Right atrium auricular region (tissue), 2 donors: ENCODE results near the gene SEC14L5. TPM values are rescaled to one million over a fixed set of nuclear protein-coding genes. Genes with fewer than 3 reads are reported as not detected.

Experiments used
- DNase-seq: peaks from one replicate; pipeline ENCODE4 v3.0.0-alpha.2; 2019; ENCODE audit warnings: low spot score
- H3K27ac ChIP-seq, 2 donors: fragments of 200-600 bp; sonication (generic); 1 replicate in 1 of 2; 2 replicates in 1 of 2; pipeline ENCODE4 v1.5.1; 2016 to 2019
- H3K27me3 ChIP-seq, 2 donors: fragments of 200-600 bp; sonication (generic); one replicate each; pipeline versions ENCODE4 v1.5.1 to v1.6.0; 2017 to 2019
- H3K36me3 ChIP-seq: fragments of 200-600 bp; sonication (generic); one replicate; pipeline ENCODE4 v1.5.1; 2016
- H3K4me1 ChIP-seq, 2 donors: fragments of 200-600 bp; sonication (generic); one replicate each; pipeline versions ENCODE4 v1.5.1 to v1.6.0; 2017 to 2019
- H3K4me3 ChIP-seq, 2 donors: fragments of 200-600 bp; sonication (generic); 1 replicate in 1 of 2; 2 replicates in 1 of 2; pipeline ENCODE4 v1.5.1; 2017 to 2019; ENCODE audit warnings: mild to moderate bottlenecking in 1 of 2, moderate library complexity in 1 of 2
- H3K9me3 ChIP-seq, 2 donors: fragments of 200-600 bp; sonication (generic); one replicate each; pipeline ENCODE4 v1.5.1; 2019
- CTCF ChIP-seq, 2 donors: fragments of 200-600 bp; sonication (generic); IDR thresholded peaks; one replicate each; pipeline ENCODE4 v1.5.1; 2019; ENCODE audit warnings: antibody characterized with exemption in 2 of 2
- total RNA-seq, 2 donors: library from RNA; depleted of rRNA; stranded (reverse); fragments of >200 nt; gene quantifications; one replicate each; pipeline ENCODE4 v1.1.0, GENCODE V29; 2016

The SEC14L5 gene
- total RNA-seq, 2 donors from 2014 or later, result 0.28 to 2.0 TPM

- H3K27me3 ChIP-seq, result no peaks in the 10 kb centered on the region
- TF ChIP-seq CTCF (IDR thresholded peaks at IDR 0.05), result no peak
- H3K36me3 ChIP-seq, result no peaks in the 10 kb centered on the region
- no peak overlapping the region for H3K27ac ChIP-seq
- H3K4me3 ChIP-seq, result no peak overlapping the region
- no peak for DNase-seq
- H3K9me3 ChIP-seq, result no peaks in the 10 kb centered on the region
- no peaks in the 10 kb centered on the region for H3K4me1 ChIP-seq
Measured at GRCh38 chr16:5015887-5016286, 57.8 kb downstream of the SEC14L5 start.

- DNase-seq, result no peak
- Histone ChIP-seq H3K27ac (no peak overlapping the region), H3K27me3 (no peaks in the 10 kb centered on the region), H3K9me3 (no peaks in the 10 kb centered on the region), H3K36me3 (no peaks in the 10 kb centered on the region), H3K4me1 (no peaks in the 10 kb centered on the region), H3K4me3 (no peak overlapping the region)
- TF ChIP-seq CTCF (IDR thresholded peaks at IDR 0.05), result no peak
Measured at GRCh38 chr16:5016967-5017677, 59.0 kb downstream of the SEC14L5 start.

GRCh38 chr16:5017678-5017969, 59.5 kb downstream of the SEC14L5 start:
- no peak for DNase-seq
- no peak for TF ChIP-seq CTCF (IDR thresholded peaks at IDR 0.05)
- Histone ChIP-seq H3K4me1 (no peaks in the 10 kb centered on the region), H3K27me3 (no peaks in the 10 kb centered on the region), H3K9me3 (no peaks in the 10 kb centered on the region), H3K27ac (no peak overlapping the region), H3K4me3 (no peak overlapping the region), H3K36me3 (no peaks in the 10 kb centered on the region)

- H3K27ac ChIP-seq, result no peak overlapping the region
- no peaks in the 10 kb centered on the region for H3K36me3 ChIP-seq
- no peak for DNase-seq
- H3K4me3 ChIP-seq, result no peak overlapping the region
- no peaks in the 10 kb centered on the region for H3K9me3 ChIP-seq
- H3K4me1 ChIP-seq, result no peaks in the 10 kb centered on the region
- H3K27me3 ChIP-seq, result no peaks in the 10 kb centered on the region
- TF ChIP-seq CTCF (IDR thresholded peaks at IDR 0.05), result no peak
Measured at GRCh38 chr16:5018793-5019192, 60.7 kb downstream of the SEC14L5 start.

GRCh38 chr16:5019775-5020174, 61.6 kb downstream of the SEC14L5 start:
- Histone ChIP-seq H3K36me3 (no peaks in the 10 kb centered on the region), H3K4me3 (no peak overlapping the region), H3K4me1 (no peaks in the 10 kb centered on the region), H3K27ac (no peak overlapping the region), H3K27me3 (no peaks in the 10 kb centered on the region), H3K9me3 (no peaks in the 10 kb centered on the region)
- TF ChIP-seq CTCF (IDR thresholded peaks at IDR 0.05), result no peak
- no peak for DNase-seq

GRCh38 chr16:5020551-5020950, 62.4 kb downstream of the SEC14L5 start:
- Histone ChIP-seq H3K27me3 (no peaks in the 10 kb centered on the region), H3K36me3 (no peaks in the 10 kb centered on the region), H3K9me3 (no peaks in the 10 kb centered on the region), H3K4me1 (peaks cover 0 to 5% of the 10 kb centered on the region in 2 donors), H3K4me3 (no peak overlapping the region), H3K27ac (no peak overlapping the region)
- no peak for DNase-seq
- no peak for TF ChIP-seq CTCF (IDR thresholded peaks at IDR 0.05)
